GM19193 (cell line): ENCODE results near the gene ITGA6.

Experiments
- POLR2A ChIP-seq: IDR thresholded peaks from 4 replicates; pipeline ENCODE4 v1.6.1; 2011; ENCODE audit not compliant: insufficient read depth, insufficient read length; ENCODE audit errors: extremely low read depth

ITGA6 gene

GRCh38 chr2:172465417-172466334 lies 38.3 kb downstream of the ITGA6 start:
- TF ChIP-seq POLR2A: no peak

GRCh38 chr2:172467382-172467781 lies 40.0 kb downstream of the ITGA6 start:
- no peak for TF ChIP-seq POLR2A

- no peak for TF ChIP-seq POLR2A
These were observed 43.9 kb downstream of the ITGA6 start for GRCh38 chr2:172470958-172471922.

GRCh38 chr2:172472446-172473033 lies 45.2 kb downstream of the ITGA6 start:
- TF ChIP-seq POLR2A: no peak

GRCh38 chr2:172473167-172473566 lies 45.8 kb downstream of the ITGA6 start:
- no peak for TF ChIP-seq POLR2A

GRCh38 chr2:172478353-172478752 lies 51.0 kb downstream of the ITGA6 start:
- no peak for TF ChIP-seq POLR2A

GRCh38 chr2:172480301-172481218 lies 53.2 kb downstream of the ITGA6 start:
- no peak for TF ChIP-seq POLR2A

- no peak for TF ChIP-seq POLR2A
These were observed 54.3 kb downstream of the ITGA6 start for GRCh38 chr2:172481507-172482262.

- no peak for TF ChIP-seq POLR2A
These were observed 56.9 kb downstream of the ITGA6 start for GRCh38 chr2:172484253-172484652.

- no peak for TF ChIP-seq POLR2A
These were observed 57.3 kb downstream of the ITGA6 start for GRCh38 chr2:172484706-172485105.

GRCh38 chr2:172488556-172488955 lies 61.2 kb downstream of the ITGA6 start:
- no peak for TF ChIP-seq POLR2A

GRCh38 chr2:172489681-172490080 lies 62.3 kb downstream of the ITGA6 start:
- no peak for TF ChIP-seq POLR2A

- no peak for TF ChIP-seq POLR2A
These were observed 68.8 kb downstream of the ITGA6 start for GRCh38 chr2:172496160-172496608.
